H9 (cell line): Measurements from ENCODE around the gene SNAPC2. TPM values are rescaled to one million over a fixed set of nuclear protein-coding genes. Genes with fewer than 3 reads are reported as not detected.

Source experiments
- DNase-seq: peaks from one replicate; pipeline ENCODE4 v3.0.0-alpha.2; 2017
- H2AFZ ChIP-seq: one replicate; pipeline ENCODE4 v1.6.1; 2013; ENCODE audit warnings: mild to moderate bottlenecking, low read length, control low read depth, moderate library complexity
- H2AK5ac ChIP-seq: 2 replicates; pipeline ENCODE4 v1.6.1; 2013; ENCODE audit warnings: low read length, control low read depth, mixed read lengths; ENCODE audit not compliant: insufficient read length
- H2BK120ac ChIP-seq: one replicate; pipeline ENCODE4 v1.6.1; 2013; ENCODE audit warnings: low read depth, mild to moderate bottlenecking, low read length, control low read depth, inconsistent platforms; ENCODE audit not compliant: poor library complexity, severe bottlenecking
- H2BK12ac ChIP-seq: 2 replicates; pipeline ENCODE4 v1.6.1; 2013; ENCODE audit warnings: low read length, control low read depth, mixed read lengths, low read depth; ENCODE audit not compliant: insufficient read length
- H2BK15ac ChIP-seq: 2 replicates; pipeline ENCODE4 v1.6.1; 2013; ENCODE audit warnings: low read depth, low read length, control low read depth
- H2BK20ac ChIP-seq: one replicate; pipeline ENCODE4 v1.6.1; 2013; ENCODE audit warnings: low read depth, mild to moderate bottlenecking, low read length, control low read depth, inconsistent platforms; ENCODE audit not compliant: poor library complexity, severe bottlenecking
- H2BK5ac ChIP-seq: 2 replicates; pipeline ENCODE4 v1.6.1; 2013; ENCODE audit warnings: low read length, control low read depth, mixed read lengths; ENCODE audit not compliant: insufficient read length
- H3K14ac ChIP-seq: 2 replicates; pipeline ENCODE4 v1.6.1; 2013; ENCODE audit warnings: low read length, control low read depth; ENCODE audit not compliant: insufficient read depth
- H3K18ac ChIP-seq: 2 replicates; pipeline ENCODE4 v1.6.1; 2013; ENCODE audit warnings: low read depth, mild to moderate bottlenecking, mixed read lengths, low read length, control low read depth; ENCODE audit not compliant: insufficient read length
- H3K23ac ChIP-seq: 2 replicates; pipeline ENCODE4 v1.6.1; 2013; ENCODE audit warnings: low read length, control low read depth, mixed read lengths, low read depth; ENCODE audit not compliant: insufficient read length
- H3K23me2 ChIP-seq: 2 replicates; pipeline ENCODE4 v1.6.1; 2013; ENCODE audit warnings: low read depth, mild to moderate bottlenecking, mixed read lengths, low read length, control low read depth; ENCODE audit not compliant: insufficient read length, poor library complexity, severe bottlenecking
- H3K27ac ChIP-seq: 2 replicates; pipeline ENCODE4 v1.5.1; 2013; ENCODE audit warnings: low read length, control low read depth, mixed read lengths, low read depth; ENCODE audit not compliant: insufficient read length
- H3K27me3 ChIP-seq: 2 replicates; pipeline ENCODE4 v1.6.1; 2013; ENCODE audit warnings: low read length, control low read depth, inconsistent platforms; ENCODE audit not compliant: insufficient read depth
- H3K4ac ChIP-seq: 2 replicates; pipeline ENCODE4 v1.6.1; 2013; ENCODE audit warnings: low read depth, mild to moderate bottlenecking, control low read depth, inconsistent platforms, low read length, moderate library complexity
- H3K4me1 ChIP-seq: 2 replicates; pipeline ENCODE4 v1.6.1; 2013; ENCODE audit warnings: low read length, control low read depth, inconsistent platforms; ENCODE audit not compliant: insufficient read depth
- H3K4me2 ChIP-seq: 2 replicates; pipeline ENCODE4 v1.6.1; 2013; ENCODE audit warnings: low read length, control low read depth, mixed read lengths; ENCODE audit not compliant: insufficient read length, insufficient read depth
- H3K56ac ChIP-seq: 2 replicates; pipeline ENCODE4 v1.6.1; 2013; ENCODE audit warnings: low read depth, mild to moderate bottlenecking, mixed read lengths, low read length, control low read depth; ENCODE audit not compliant: insufficient read length
- H3K79me1 ChIP-seq: 2 replicates; pipeline ENCODE4 v1.6.1; 2013; ENCODE audit warnings: low read depth, mild to moderate bottlenecking, moderate library complexity, low read length, control low read depth, inconsistent platforms; ENCODE audit not compliant: insufficient read depth, poor library complexity, severe bottlenecking
- H3K79me2 ChIP-seq: 2 replicates; pipeline ENCODE4 v1.6.1; 2013; ENCODE audit warnings: low read length, control low read depth, inconsistent platforms; ENCODE audit not compliant: insufficient read depth
- H3K9ac ChIP-seq: 2 replicates; pipeline ENCODE4 v1.6.1; 2013; ENCODE audit warnings: low read length, control low read depth, mixed read lengths; ENCODE audit not compliant: insufficient read length; ENCODE audit errors: extremely low read depth
- H3K9me3 ChIP-seq: one replicate; pipeline ENCODE4 v1.6.1; 2013; ENCODE audit warnings: low read depth, low read length, inconsistent platforms; ENCODE audit not compliant: control insufficient read depth
- H3T11ph ChIP-seq: one replicate; pipeline ENCODE4 v1.6.1; 2013; ENCODE audit warnings: mild to moderate bottlenecking, low read length, control low read depth, inconsistent platforms
- H4K20me1 ChIP-seq: one replicate; pipeline ENCODE4 v1.6.1; 2013; ENCODE audit not compliant: control insufficient read depth, insufficient read length, insufficient read depth
- H4K5ac ChIP-seq: 2 replicates; pipeline ENCODE4 v1.6.1; 2013; ENCODE audit warnings: low read depth, mild to moderate bottlenecking, mixed read lengths, low read length, control low read depth; ENCODE audit not compliant: insufficient read length
- H4K8ac ChIP-seq: replicated peaks from 2 replicates; pipeline ENCODE4 v1.6.1; 2013; ENCODE audit warnings: low read length, control low read depth, mixed read lengths, low read depth; ENCODE audit not compliant: insufficient read length
- H4K91ac ChIP-seq: 2 replicates; pipeline ENCODE4 v1.6.1; 2013; ENCODE audit warnings: low read depth, mild to moderate bottlenecking, moderate library complexity, mixed read lengths, low read length, control low read depth; ENCODE audit not compliant: insufficient read length
- H3K27ac Mint-ChIP-seq, 3 experiments: 2 replicates in 2 of 3; 3 replicates in 1 of 3; pipeline ENCODE4 v1.8.0; 2020 to 2021; ENCODE audit warnings: mixed read lengths in 3 of 3, mild to moderate bottlenecking in 1 of 3, moderate library complexity in 1 of 3
- H3K27me3 Mint-ChIP-seq: 2 replicates; pipeline ENCODE4 v1.8.0; 2021; ENCODE audit warnings: low read depth, mild to moderate bottlenecking, moderate library complexity, mixed read lengths
- H3K36me3 Mint-ChIP-seq, 3 experiments: 2 replicates in 2 of 3; 3 replicates in 1 of 3; pipeline ENCODE4 v1.8.0; 2020 to 2021; ENCODE audit warnings: low read depth in 3 of 3, mixed read lengths in 3 of 3; ENCODE audit not compliant: insufficient read depth in 1 of 3
- H3K4me1 Mint-ChIP-seq, 2 experiments: 2 replicates each; pipeline ENCODE4 v1.8.0; 2020; ENCODE audit warnings: mixed read lengths in 2 of 2
- H3K4me3 Mint-ChIP-seq, 2 experiments: 2 replicates in 1 of 2; 3 replicates in 1 of 2; pipeline ENCODE4 v1.8.0; 2020 to 2021; ENCODE audit warnings: mild to moderate bottlenecking in 2 of 2, mixed read lengths in 2 of 2, moderate library complexity in 1 of 2
- H3K9me3 Mint-ChIP-seq, 2 experiments: 2 replicates in 1 of 2; 3 replicates in 1 of 2; pipeline ENCODE4 v1.8.0; 2020; ENCODE audit warnings: mild to moderate bottlenecking in 2 of 2, mixed read lengths in 2 of 2, moderate library complexity in 1 of 2
- CTCF ChIP-seq: fragments of 200-600 bp; sonication (generic); conservative IDR thresholded peaks from 3 replicates; pipeline ENCODE4 v1.8.0; 2021; ENCODE audit warnings: antibody characterized with exemption, mild to moderate bottlenecking
- WGBS: extraction: QIAGEN DNeasy Blood & Tissue Kit; methylation state at CpG from one replicate; pipeline ENCODE4 v1.1.7; 2013; ENCODE audit warnings: missing lambda C conversion rate, low lambda C conversion rate, mixed read lengths; ENCODE audit not compliant: insufficient read length; ENCODE audit errors: extremely low coverage; 5-methylcytosine and 5-hydroxymethylcytosine counted together
- total RNA-seq: library from RNA; stranded (reverse); gene quantifications from 2 replicates; pipeline ENCODE4 v1.2.1, GENCODE V29; 2021

Gene SNAPC2
- total RNA-seq, 1 experiment from 2014 or later = 17.8 TPM

GRCh38 chr19:7912697-7913564, 7.2 kb upstream of the SNAPC2 start:
- H3K4me1 Mint-ChIP-seq = peaks cover 7 to 12% of the 10 kb centered on the region in 2 experiments
- no peak overlapping the region for H2BK120ac ChIP-seq
- no peak overlapping the region for H3K4ac ChIP-seq
- no peak overlapping the region for H3K4me3 Mint-ChIP-seq
- H3K79me2 ChIP-seq = no peaks in the 10 kb centered on the region
- no peak overlapping the region for H3K27ac Mint-ChIP-seq
- no peak for DNase-seq
- no peak overlapping the region for H3K56ac ChIP-seq
- H3K4me2 ChIP-seq = no peak overlapping the region
- peaks cover 11% of the 10 kb centered on the region for H3K23me2 ChIP-seq
- H3K9me3 Mint-ChIP-seq = no peaks in the 10 kb centered on the region
- no peak overlapping the region for H2AFZ ChIP-seq
- H3K27me3 ChIP-seq = peaks cover 16% of the 10 kb centered on the region; the same call in 1 of the 2 replicates
- H2BK5ac ChIP-seq = no peak overlapping the region
- no peaks in the 10 kb centered on the region for H3K9me3 ChIP-seq
- H3T11ph ChIP-seq = no peak overlapping the region
- H3K14ac ChIP-seq = no peak overlapping the region
- no peaks in the 10 kb centered on the region for H3K79me1 ChIP-seq
- no peak overlapping the region for H2BK15ac ChIP-seq
- peaks cover 39% of the 10 kb centered on the region for H3K27me3 Mint-ChIP-seq
- no peak for TF ChIP-seq CTCF
- no peak overlapping the region for H3K23ac ChIP-seq
- no peak overlapping the region for H4K91ac ChIP-seq
- no peak overlapping the region for H3K27ac ChIP-seq
- no peak overlapping the region for H4K8ac ChIP-seq
- no peak overlapping the region for H3K18ac ChIP-seq
- H2BK12ac ChIP-seq = no peak overlapping the region
- H4K20me1 ChIP-seq = no peaks in the 10 kb centered on the region
- H3K9ac ChIP-seq = no peak overlapping the region
- H3K4me1 ChIP-seq = no peaks in the 10 kb centered on the region
- H4K5ac ChIP-seq = no peak overlapping the region
- peaks cover 13 to 28% (median 24%) of the 10 kb centered on the region in 3 experiments; a peak in 6 of 7 replicates for H3K36me3 Mint-ChIP-seq
- no peak overlapping the region for H2BK20ac ChIP-seq
- no peak overlapping the region for H2AK5ac ChIP-seq
- no CpG with 5 or more reads among the region's 39 CpGs for WGBS
